GM18502 (cell line): ENCODE results near the gene KRTAP23-1.

Experiments
- ATAC-seq: cut with Tn5 transposase; IDR thresholded peaks from one replicate; pipeline ENCODE4 v1.9.1; 2021; ENCODE audit warnings: mild to moderate bottlenecking; ENCODE audit not compliant: unreplicated experiment, poor library complexity

Gene KRTAP23-1

GRCh38 chr21:30315701-30316100 lies 32.7 kb downstream of the KRTAP23-1 start:
- no peak for ATAC-seq

DNA sequence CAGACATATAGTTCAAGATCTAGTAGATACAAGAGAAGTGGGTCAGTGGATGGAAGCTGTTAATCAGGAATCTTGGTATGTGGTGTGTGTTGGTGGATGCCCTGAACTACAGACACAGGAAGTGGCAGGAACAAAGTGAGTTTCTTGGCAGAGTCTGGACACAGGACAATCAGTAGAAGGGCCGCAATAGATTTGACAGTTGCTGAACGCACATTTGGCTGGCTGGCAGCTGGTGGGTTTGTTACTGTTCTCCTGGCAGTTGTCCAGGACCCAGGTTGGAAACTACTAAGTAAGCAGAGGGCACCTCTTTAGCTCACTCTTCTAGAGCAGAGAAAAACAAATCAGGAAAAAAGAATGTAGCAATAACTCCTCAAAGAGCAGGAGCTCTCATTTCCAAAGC lies 41.5 kb downstream of the KRTAP23-1 start:
- no peak for ATAC-seq

- ATAC-seq = no peak
Measured at GRCh38 chr21:30305136-30305535, 43.3 kb downstream of the KRTAP23-1 start.
